ENCODE data around the gene APAF1. TPM values are rescaled to one million over a fixed set of nuclear protein-coding genes. Genes with fewer than 3 reads are reported as not detected.

The APAF1 gene
- total and polyA plus RNA-seq, 2 of the 13 experiments (the other 11 are each of a cell fraction or from before 2014, with no cell fraction given), result 6.0 to 13.0 TPM

- no peak for TF ChIP-seq ZNF264 (CRISPR knock-in tag; IDR thresholded peaks at IDR 0.05)
- TF ChIP-seq ZSCAN31 (CRISPR knock-in tag; IDR thresholded peaks at IDR 0.05; ENCODE audit: low read depth), result peak; percentile 12; the same call in 1 of the 2 replicates
- TF ChIP-seq KAT7 (CRISPR knock-in tag; IDR thresholded peaks at IDR 0.05; ENCODE audit: borderline replicate concordance), result 0 out of 2 replicates have a peak, but pooled peaks have one; percentile 8
- TF ChIP-seq, protein P1, sequence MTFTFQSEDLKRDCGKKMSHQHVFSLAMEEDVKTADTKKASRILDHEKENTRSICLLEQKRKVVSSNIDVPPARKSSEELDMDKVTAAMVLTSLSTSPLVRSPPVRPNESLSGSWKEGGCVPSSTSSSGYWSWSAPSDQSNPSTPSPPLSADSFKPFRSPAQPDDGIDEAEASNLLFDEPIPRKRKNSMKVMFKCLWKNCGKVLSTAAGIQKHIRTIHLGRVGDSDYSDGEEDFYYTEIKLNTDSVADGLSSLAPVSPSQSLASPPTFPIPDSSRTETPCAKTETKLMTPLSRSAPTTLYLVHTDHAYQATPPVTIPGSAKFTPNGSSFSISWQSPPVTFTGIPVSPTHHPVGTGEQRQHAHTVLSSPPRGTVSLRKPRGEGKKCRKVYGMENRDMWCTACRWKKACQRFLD (CRISPR knock-in tag; IDR thresholded peaks at IDR 0.05; ENCODE audit: borderline replicate concordance), result no peak
- no peak for TF ChIP-seq BORCS8-MEF2B (CRISPR knock-in tag; IDR thresholded peaks at IDR 0.05)
- TF ChIP-seq TRIM24 (CRISPR knock-in tag; IDR thresholded peaks at IDR 0.05), result no peak
- no peak for TF ChIP-seq KLF11 (CRISPR knock-in tag; IDR thresholded peaks at IDR 0.05)
- TF ChIP-seq, protein P2, sequence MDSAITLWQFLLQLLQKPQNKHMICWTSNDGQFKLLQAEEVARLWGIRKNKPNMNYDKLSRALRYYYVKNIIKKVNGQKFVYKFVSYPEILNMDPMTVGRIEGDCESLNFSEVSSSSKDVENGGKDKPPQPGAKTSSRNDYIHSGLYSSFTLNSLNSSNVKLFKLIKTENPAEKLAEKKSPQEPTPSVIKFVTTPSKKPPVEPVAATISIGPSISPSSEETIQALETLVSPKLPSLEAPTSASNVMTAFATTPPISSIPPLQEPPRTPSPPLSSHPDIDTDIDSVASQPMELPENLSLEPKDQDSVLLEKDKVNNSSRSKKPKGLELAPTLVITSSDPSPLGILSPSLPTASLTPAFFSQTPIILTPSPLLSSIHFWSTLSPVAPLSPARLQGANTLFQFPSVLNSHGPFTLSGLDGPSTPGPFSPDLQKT (CRISPR knock-in tag; IDR thresholded peaks at IDR 0.05; ENCODE audit: borderline replicate concordance), result no peak
- TF ChIP-seq TIGD3 (CRISPR knock-in tag; IDR thresholded peaks at IDR 0.05; ENCODE audit: borderline replicate concordance), result 0 out of 2 replicates have a peak, but pooled peaks have one; percentile 59
- no peak for TF ChIP-seq ZNF362 (CRISPR knock-in tag; IDR thresholded peaks at IDR 0.05; ENCODE audit: borderline replicate concordance)
- TF ChIP-seq ARID2 (CRISPR knock-in tag; IDR thresholded peaks at IDR 0.05; ENCODE audit: borderline replicate concordance), result no peak
- TF ChIP-seq SPEN (CRISPR knock-in tag; IDR thresholded peaks at IDR 0.05; ENCODE audit: low read depth), result peak; percentile 16; the same call in 1 of the 2 replicates
- peak; percentile 46; the same call in 1 of the 2 replicates for TF ChIP-seq ZNF558 (CRISPR knock-in tag; IDR thresholded peaks at IDR 0.05; ENCODE audit: borderline replicate concordance)
- no peak; the same call in 1 of the 2 replicates for TF ChIP-seq NFKB2 (CRISPR knock-in tag; IDR thresholded peaks at IDR 0.05; ENCODE audit: borderline replicate concordance)
- no peak for TF ChIP-seq JARID2 (CRISPR knock-in tag; IDR thresholded peaks at IDR 0.05; ENCODE audit: insufficient replicate concordance)
- no peak for TF ChIP-seq STAT6 (CRISPR knock-in tag; IDR thresholded peaks at IDR 0.05; ENCODE audit: borderline replicate concordance)
- no peak for TF ChIP-seq NBN (conservative IDR thresholded peaks at IDR 0.05)
- no peak for TF ChIP-seq PRPF4 (IDR thresholded peaks at IDR 0.05; ENCODE audit: low read depth, low read length, poor library complexity, severe bottlenecking)
- no peak for TF ChIP-seq RFX5 (IDR thresholded peaks at IDR 0.05; ENCODE audit: low read depth, low read length)
- no peak for TF ChIP-seq ZNF263 (CRISPR knock-in tag; IDR thresholded peaks at IDR 0.05)
These were observed 718 bp upstream of the APAF1 start (continued) for GRCh38 chr12:98644433-98644711.
